AG09319 (cell line): ENCODE measurements around the gene FBLN5.
A peak's percentile ranks its signal among the peaks of the same experiment; 100 is the strongest.

Experiments used
- DNase-seq: peaks from one replicate; pipeline ENCODE4 v3.0.0-alpha.2; 2010; ENCODE audit warnings: low read depth; ENCODE audit errors: extremely low read depth
- CTCF ChIP-seq: IDR thresholded peaks from 2 replicates; pipeline ENCODE4 v1.5.1; 2011; ENCODE audit warnings: low read depth, mild to moderate bottlenecking, inconsistent platforms, low read length, moderate library complexity

The FBLN5 gene

GRCh38 chr14:91947475-91948184 is at the start of gene FBLN5:
TSS of gene FBLN5 (minus strand) at chr14:91947694. CDS start at chr14:91947229, 465 bp downstream.
- peak; percentile 89 for DNase-seq
- TF ChIP-seq CTCF: no peak

- peak; percentile 84 for DNase-seq
- peak; percentile 68 for TF ChIP-seq CTCF
Measured at GRCh38 chr14:91996948-91997371, 49.5 kb upstream of the FBLN5 start.

GRCh38 chr14:91987192-91987591 is 39.7 kb upstream of the FBLN5 start:
- TF ChIP-seq CTCF: no peak
- no peak for DNase-seq

- TF ChIP-seq CTCF: no peak
- DNase-seq: no peak
Measured at GRCh38 chr14:91985521-91986255, 38.2 kb upstream of the FBLN5 start.

GRCh38 chr14:91985008-91985407 is 37.5 kb upstream of the FBLN5 start:
- no peak for DNase-seq
- no peak for TF ChIP-seq CTCF

- no peak for DNase-seq
- no peak for TF ChIP-seq CTCF
Measured at GRCh38 chr14:91983588-91983987, 36.1 kb upstream of the FBLN5 start.

GRCh38 chr14:91980157-91980556 is 32.7 kb upstream of the FBLN5 start:
- DNase-seq: peak; percentile 38

More at GRCh38 chr14:91980157-91980556, 32.7 kb upstream of the FBLN5 start:
- TF ChIP-seq CTCF: no peak
